HFF-Myc (cell line): ENCODE results near the gene ISL2.
A peak's percentile ranks its signal among the peaks of the same experiment; 100 is the strongest.

Experiments used
- DNase-seq: peaks from one replicate; pipeline ENCODE4 v3.0.0-alpha.2; 2011; ENCODE audit warnings: low read depth; ENCODE audit errors: extremely low read depth
- H3K4me3 ChIP-seq: replicated peaks from 2 replicates; pipeline ENCODE4 v1.5.1; 2011; ENCODE audit warnings: low read depth, mild to moderate bottlenecking, control low read depth, low read length
- CTCF ChIP-seq: IDR thresholded peaks from 2 replicates; pipeline ENCODE4 v1.5.1; 2012; ENCODE audit warnings: mild to moderate bottlenecking, low read depth, low read length, control low read depth; ENCODE audit errors: missing control alignments

ISL2 gene

DNA sequence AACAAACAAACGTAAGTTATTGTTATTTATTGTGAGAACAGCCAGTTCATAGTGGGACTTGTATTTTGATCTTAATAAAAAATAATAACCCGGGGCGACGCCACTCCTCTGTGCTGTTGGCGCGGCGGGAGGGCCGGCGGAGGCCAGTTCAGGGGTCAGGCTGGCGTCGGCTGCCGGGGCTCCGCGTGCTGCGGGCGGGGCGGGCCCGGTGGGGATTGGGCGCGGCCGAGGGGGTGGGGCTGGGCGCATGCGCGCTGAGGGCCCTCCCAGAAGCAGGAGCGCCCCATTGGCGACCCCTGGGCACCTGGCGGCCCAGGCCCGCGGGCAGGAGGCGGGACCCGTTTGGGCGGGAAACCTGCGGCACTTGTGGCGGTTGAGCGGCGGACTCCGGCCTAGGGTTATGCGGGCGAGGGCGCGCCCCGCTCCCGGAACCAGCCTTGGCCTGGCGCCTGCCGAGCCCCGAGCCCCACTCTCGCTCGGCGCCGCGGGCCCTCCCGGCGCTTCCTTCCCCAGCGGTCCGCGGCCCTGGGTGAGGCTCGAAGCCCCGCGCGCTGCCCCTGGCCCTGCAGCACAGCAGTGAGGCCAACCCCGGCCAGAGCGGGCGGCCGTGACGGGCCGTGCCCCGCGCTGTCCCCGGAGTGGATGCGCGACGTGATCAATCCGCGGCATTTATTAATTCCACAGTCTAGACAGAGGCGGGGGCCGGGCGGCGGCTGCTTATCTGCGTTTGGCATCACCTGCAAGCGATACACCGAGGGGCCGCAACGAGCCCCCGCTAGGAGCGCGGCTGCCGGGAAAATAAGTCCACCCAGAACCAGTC, 6.0 kb downstream of the ISL2 start:
- peak overlapping the region; percentile 75 for H3K4me3 ChIP-seq
- no peak for DNase-seq
- no peak for TF ChIP-seq CTCF

- H3K4me3 ChIP-seq, result peak overlapping the region; percentile 25
- no peak for TF ChIP-seq CTCF
- DNase-seq, result no peak
Observed at GRCh38 chr15:76343313-76343996, 6.9 kb downstream of the ISL2 start.

GRCh38 chr15:76344893-76345582, 8.5 kb downstream of the ISL2 start:
- H3K4me3 ChIP-seq, result peak overlapping the region; percentile 53
- no peak for TF ChIP-seq CTCF
- DNase-seq, result no peak

GRCh38 chr15:76345583-76345879, 9.0 kb downstream of the ISL2 start:
- TF ChIP-seq CTCF, result no peak
- peak overlapping the region; percentile 53 for H3K4me3 ChIP-seq
- DNase-seq, result no peak

DNA sequence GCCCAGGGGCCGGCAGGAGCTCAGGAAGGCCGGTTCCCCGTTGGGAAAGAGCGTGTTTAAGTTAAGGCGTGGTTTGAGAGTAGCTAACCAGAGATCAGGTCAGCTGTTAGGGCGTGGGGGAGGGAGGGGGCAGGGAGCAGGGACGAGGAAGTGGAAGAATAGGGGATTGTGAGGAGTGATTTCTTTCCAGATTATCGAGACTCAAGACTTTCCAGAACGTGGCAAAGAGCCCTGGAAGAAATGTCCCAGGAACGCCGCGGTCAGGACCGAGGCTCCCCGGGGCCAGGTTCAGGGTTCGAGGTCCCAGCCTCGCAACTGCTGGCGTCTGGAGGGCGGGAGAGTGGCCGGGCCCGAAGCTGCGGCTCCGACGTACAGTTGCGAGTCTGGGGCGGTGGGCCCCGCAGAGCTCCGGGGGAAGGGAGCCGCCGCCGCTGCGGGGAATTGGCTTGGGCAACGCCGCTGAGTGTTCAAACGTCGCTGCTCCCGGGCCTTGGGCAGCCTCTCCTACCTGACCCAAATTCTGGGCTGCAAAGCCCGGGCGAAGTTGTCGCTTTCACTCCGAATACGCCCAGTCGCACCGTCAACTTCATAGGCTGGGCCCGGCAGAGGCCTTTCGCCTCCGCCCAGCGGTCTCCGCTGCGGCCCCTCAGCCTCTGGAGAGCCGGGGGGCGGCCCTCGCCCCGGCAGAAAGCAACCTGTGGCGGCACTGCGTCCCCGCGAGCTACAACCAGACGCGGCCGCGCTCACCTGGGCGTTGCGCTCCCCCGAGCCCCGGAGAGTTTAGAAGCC, 9.5 kb downstream of the ISL2 start:
- no peak for DNase-seq
- TF ChIP-seq CTCF, result no peak

DNA sequence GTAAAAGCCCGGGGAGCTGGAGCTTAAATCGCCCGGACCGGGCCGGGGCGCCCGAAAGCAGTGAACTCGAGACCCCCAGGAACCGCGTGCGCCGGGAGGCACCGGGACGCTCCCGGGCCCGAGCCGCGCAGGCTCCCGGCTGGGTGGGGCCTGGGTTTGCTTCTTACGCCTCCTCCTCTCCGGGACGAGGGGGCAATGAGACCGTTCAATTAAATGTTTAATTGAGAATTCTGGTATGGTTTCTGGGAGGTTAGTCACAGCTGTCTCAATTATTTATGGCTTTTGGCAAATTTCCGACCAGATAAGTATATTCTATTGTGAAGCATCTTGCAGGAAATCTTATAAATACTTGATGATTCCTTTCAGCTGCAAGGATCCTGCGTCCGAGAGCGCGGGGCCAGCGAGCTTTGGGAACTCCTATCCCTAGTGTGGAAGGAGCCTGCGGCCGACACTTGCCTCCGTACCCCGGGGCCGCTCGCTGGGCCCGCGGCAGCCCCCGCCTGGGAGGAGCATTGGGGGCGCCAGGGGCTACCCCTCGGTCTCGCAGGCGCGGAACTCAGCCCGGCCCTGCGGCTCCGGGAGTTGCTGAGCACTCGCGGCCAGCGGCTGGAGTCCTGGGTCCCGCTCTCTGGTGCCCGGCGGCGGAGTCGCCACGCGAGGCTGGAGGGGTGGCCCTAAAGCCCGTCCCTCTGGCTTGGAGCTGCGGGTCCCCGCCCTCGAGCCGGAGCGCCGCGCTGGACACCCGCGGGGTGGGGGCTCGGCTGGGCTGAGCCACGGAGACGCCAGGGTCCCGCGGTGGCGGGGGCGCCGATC, 10.3 kb downstream of the ISL2 start:
- TF ChIP-seq CTCF, result no peak
- DNase-seq, result no peak

More for the DNA sequence above, 9.5 kb downstream of the ISL2 start:
- H3K4me3 ChIP-seq, result peak overlapping the region; percentile 53

More for the DNA sequence above, 10.3 kb downstream of the ISL2 start:
- H3K4me3 ChIP-seq, result peak overlapping the region; percentile 53
